Trophoblast cell (in vitro differentiated cells and primary cell): Measurements from ENCODE around the gene NDUFB5.

Experiments
- DNase-seq, 2 donors: peaks; one replicate each; pipeline ENCODE4 v3.0.0-alpha.2; 2016
- H2AFZ ChIP-seq: 2 replicates; pipeline ENCODE4 v1.6.1; 2013; ENCODE audit warnings: low read length, moderate library complexity, mild to moderate bottlenecking; ENCODE audit not compliant: insufficient read depth, poor library complexity
- H2AK5ac ChIP-seq: 2 replicates; pipeline ENCODE4 v1.6.1; 2013; ENCODE audit warnings: mild to moderate bottlenecking, low read length
- H2BK120ac ChIP-seq: 2 replicates; pipeline ENCODE4 v1.6.1; 2013; ENCODE audit warnings: low read length, mild to moderate bottlenecking, moderate library complexity; ENCODE audit not compliant: insufficient read depth, poor library complexity
- H2BK12ac ChIP-seq: 2 replicates; pipeline ENCODE4 v1.6.1; 2013; ENCODE audit warnings: mild to moderate bottlenecking, low read length, moderate library complexity
- H2BK5ac ChIP-seq: 2 replicates; pipeline ENCODE4 v1.6.1; 2013; ENCODE audit warnings: low read length, low read depth, moderate library complexity, mild to moderate bottlenecking; ENCODE audit not compliant: poor library complexity
- H3K14ac ChIP-seq: 2 replicates; pipeline ENCODE4 v1.6.1; 2013; ENCODE audit warnings: mild to moderate bottlenecking, low read length
- H3K18ac ChIP-seq: 2 replicates; pipeline ENCODE4 v1.6.1; 2013; ENCODE audit warnings: mild to moderate bottlenecking, low read length
- H3K23ac ChIP-seq: 2 replicates; pipeline ENCODE4 v1.6.1; 2013; ENCODE audit warnings: low read length
- H3K27ac ChIP-seq: 2 replicates; pipeline ENCODE4 v1.5.1; 2013; ENCODE audit warnings: low read depth, mild to moderate bottlenecking, inconsistent platforms, low read length, moderate library complexity
- H3K27me3 ChIP-seq: 2 replicates; pipeline ENCODE4 v1.6.1; 2013; ENCODE audit warnings: inconsistent platforms, mild to moderate bottlenecking, low read length, moderate library complexity; ENCODE audit not compliant: insufficient read depth
- H3K36me3 ChIP-seq, 2 experiments: 1 replicate in 1 of 2; 2 replicates in 1 of 2; pipeline ENCODE4 v1.6.1; 2013; ENCODE audit warnings: low read length in 2 of 2, mild to moderate bottlenecking in 2 of 2, moderate library complexity in 1 of 2; ENCODE audit not compliant: insufficient read depth in 2 of 2, control insufficient read depth in 1 of 2
- H3K4ac ChIP-seq: 2 replicates; pipeline ENCODE4 v1.6.1; 2013; ENCODE audit warnings: low read depth, mild to moderate bottlenecking, low read length, moderate library complexity
- H3K4me1 ChIP-seq, 2 experiments: 1 replicate in 1 of 2; 2 replicates in 1 of 2; pipeline ENCODE4 v1.6.1; 2013; ENCODE audit warnings: low read length in 2 of 2, mild to moderate bottlenecking in 2 of 2, moderate library complexity in 1 of 2; ENCODE audit not compliant: insufficient read depth in 2 of 2, control insufficient read depth in 1 of 2
- H3K4me2 ChIP-seq: 2 replicates; pipeline ENCODE4 v1.6.1; 2013; ENCODE audit warnings: inconsistent platforms, mild to moderate bottlenecking, low read length, moderate library complexity
- H3K4me3 ChIP-seq: 2 replicates; pipeline ENCODE4 v1.5.1; 2013; ENCODE audit warnings: mild to moderate bottlenecking, low read depth, low read length, inconsistent platforms
- H3K79me1 ChIP-seq: one replicate; pipeline ENCODE4 v1.6.1; 2013; ENCODE audit warnings: low read length
- H3K79me2 ChIP-seq: 2 replicates; pipeline ENCODE4 v1.6.1; 2013; ENCODE audit warnings: low read length, mild to moderate bottlenecking; ENCODE audit not compliant: control insufficient read depth, insufficient read depth, poor library complexity
- H3K9ac ChIP-seq: 2 replicates; pipeline ENCODE4 v1.6.1; 2013; ENCODE audit warnings: mild to moderate bottlenecking, low read length
- H3K9me3 ChIP-seq: 2 replicates; pipeline ENCODE4 v1.6.1; 2013; ENCODE audit warnings: low read depth, mild to moderate bottlenecking, control low read depth, inconsistent platforms, low read length; ENCODE audit not compliant: insufficient read depth
- H4K12ac ChIP-seq: 2 replicates; pipeline ENCODE4 v1.6.1; 2013; ENCODE audit warnings: low read depth, mild to moderate bottlenecking, low read length, moderate library complexity
- H4K8ac ChIP-seq: 2 replicates; pipeline ENCODE4 v1.6.1; 2013; ENCODE audit warnings: low read depth, mild to moderate bottlenecking, low read length, moderate library complexity
- H4K91ac ChIP-seq: one replicate; pipeline ENCODE4 v1.6.1; 2013; ENCODE audit warnings: low read depth, mild to moderate bottlenecking, low read length, moderate library complexity
- WGBS: extraction: QIAGEN DNeasy Blood & Tissue Kit; methylation state at CpG from one replicate; pipeline ENCODE4 v1.1.7; 2013; ENCODE audit warnings: missing lambda C conversion rate; ENCODE audit not compliant: insufficient read length, insufficient coverage; ENCODE audit errors: extremely low coverage; 5-methylcytosine and 5-hydroxymethylcytosine counted together

NDUFB5 gene

DNA sequence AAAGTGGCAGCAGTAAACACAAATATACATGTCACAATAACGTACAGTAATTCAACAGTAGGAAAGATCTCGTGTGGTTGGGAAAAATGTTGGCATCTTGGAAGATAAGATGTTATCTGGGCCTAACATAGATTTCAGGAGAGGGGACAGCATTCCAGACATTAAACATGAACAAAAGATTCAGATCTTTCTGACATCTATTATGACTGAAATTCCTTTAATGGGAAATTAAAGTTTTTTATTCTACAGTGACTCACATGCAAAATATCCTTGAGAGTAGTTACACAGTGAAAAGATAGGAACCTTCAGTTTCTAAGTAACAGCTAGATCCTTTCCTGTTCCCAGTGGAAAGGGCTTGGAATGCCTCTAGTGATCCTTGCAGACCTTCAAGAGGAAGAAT is 9.2 kb downstream of the NDUFB5 start:
- Histone ChIP-seq H3K79me1 (no peaks in the 10 kb centered on the region), H4K8ac (no peak overlapping the region), H3K9ac (no peak overlapping the region), H3K27me3 (no peaks in the 10 kb centered on the region), H2BK120ac (no peak overlapping the region), H3K79me2 (no peaks in the 10 kb centered on the region), H3K23ac (no peak overlapping the region), H3K4me2 (no peak overlapping the region), H3K14ac (no peak overlapping the region), H3K4me3 (no peak overlapping the region), H4K12ac (no peak overlapping the region), H2AK5ac (no peak overlapping the region), H3K36me3 (peaks cover 6% of the 10 kb centered on the region in 2 experiments), H3K18ac (no peak overlapping the region), H3K4ac (no peak overlapping the region), H3K9me3 (no peaks in the 10 kb centered on the region), H2AFZ (no peak overlapping the region), H2BK5ac (no peak overlapping the region), H4K91ac (no peak overlapping the region), H3K4me1 (no peaks in the 10 kb centered on the region), H3K27ac (no peak overlapping the region), H2BK12ac (no peak overlapping the region)
- DNase-seq, result peak; percentile 60 to 92
- WGBS, result no CpG with 5 or more reads among the region's 2 CpGs

DNA sequence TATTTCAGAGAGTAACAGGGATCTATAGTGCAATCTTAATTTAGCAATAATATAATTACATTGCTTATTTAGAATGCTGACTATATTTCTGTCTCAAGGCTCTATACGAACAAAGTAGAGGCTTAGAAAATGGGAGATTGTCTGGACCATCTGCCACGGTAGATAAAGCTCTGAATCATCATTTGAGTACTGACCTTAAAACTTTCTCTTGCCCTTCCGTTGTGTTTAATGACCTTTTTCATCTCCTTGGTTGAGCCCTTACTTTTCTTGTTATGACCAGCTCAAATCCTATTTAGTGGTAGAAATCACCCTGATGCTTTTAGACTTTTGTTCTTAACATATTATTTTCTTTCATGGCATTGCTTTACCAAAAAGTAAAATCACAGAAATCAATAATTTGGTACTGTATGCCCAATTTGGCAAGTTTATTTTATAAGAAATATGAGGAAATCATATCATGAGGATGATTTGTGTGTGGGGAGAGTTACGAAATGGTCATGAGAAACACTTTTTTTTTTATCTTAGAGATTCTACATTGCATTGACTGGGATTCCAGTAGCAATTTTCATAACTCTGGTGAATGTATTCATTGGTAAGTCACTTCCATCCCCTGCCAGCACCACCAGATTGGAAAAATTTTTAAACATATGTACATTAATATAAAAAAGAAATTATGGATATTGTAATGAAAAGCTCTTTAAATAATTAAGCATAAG is 11.0 kb downstream of the NDUFB5 start:
- H3K4me1 ChIP-seq, result no peaks in the 10 kb centered on the region
- no peak overlapping the region for H4K8ac ChIP-seq
- no peaks in the 10 kb centered on the region for H3K9me3 ChIP-seq
- H3K27me3 ChIP-seq, result no peaks in the 10 kb centered on the region
- H3K79me1 ChIP-seq, result no peaks in the 10 kb centered on the region
- no peak overlapping the region for H3K4ac ChIP-seq
- no peak overlapping the region for H3K23ac ChIP-seq
- no peak overlapping the region for H2AFZ ChIP-seq
- H3K79me2 ChIP-seq, result no peaks in the 10 kb centered on the region
- no CpG with 5 or more reads among the region's 4 CpGs for WGBS
- H3K27ac ChIP-seq, result no peak overlapping the region
- no peak overlapping the region for H3K4me2 ChIP-seq
- H4K91ac ChIP-seq, result no peak overlapping the region
- peaks cover 6% of the 10 kb centered on the region in 2 experiments for H3K36me3 ChIP-seq
- no peak for DNase-seq
- no peak overlapping the region for H2BK12ac ChIP-seq
- H2AK5ac ChIP-seq, result no peak overlapping the region
- H4K12ac ChIP-seq, result no peak overlapping the region
- no peak overlapping the region for H3K18ac ChIP-seq
- H2BK120ac ChIP-seq, result no peak overlapping the region
- H3K9ac ChIP-seq, result no peak overlapping the region
- no peak overlapping the region for H3K14ac ChIP-seq
- H2BK5ac ChIP-seq, result no peak overlapping the region
- no peak overlapping the region for H3K4me3 ChIP-seq

DNA sequence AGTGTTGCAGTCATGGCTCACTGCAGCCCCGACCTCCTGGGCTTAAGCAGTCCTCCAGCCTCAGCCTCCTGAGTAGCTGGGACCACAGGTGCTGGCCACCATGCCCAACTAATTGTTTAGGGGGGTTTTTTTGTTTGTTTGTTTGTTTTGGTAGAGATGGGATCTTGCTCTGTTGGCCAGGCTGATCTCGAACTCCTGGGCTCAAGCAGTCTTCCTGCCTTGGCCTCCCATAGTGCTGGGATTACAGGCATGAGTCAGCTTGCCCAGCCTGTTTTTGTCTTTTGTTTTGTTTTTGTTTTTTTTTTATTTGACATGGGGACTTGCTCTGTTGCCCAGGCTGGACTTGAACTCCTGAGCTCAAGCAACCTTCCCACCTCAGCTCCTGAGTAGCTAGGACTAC is 17.4 kb downstream of the NDUFB5 start:
- H3K4me1 ChIP-seq, result no peaks in the 10 kb centered on the region
- no peak overlapping the region for H2AK5ac ChIP-seq
- no peak overlapping the region for H3K4me3 ChIP-seq
- H3K79me2 ChIP-seq, result no peaks in the 10 kb centered on the region
- H2BK5ac ChIP-seq, result no peak overlapping the region
- H3K79me1 ChIP-seq, result no peaks in the 10 kb centered on the region
- H3K14ac ChIP-seq, result no peak overlapping the region
- no peak overlapping the region for H3K4ac ChIP-seq
- H4K8ac ChIP-seq, result no peak overlapping the region
- H3K9me3 ChIP-seq, result no peaks in the 10 kb centered on the region
- H3K36me3 ChIP-seq, result peaks cover 16% of the 10 kb centered on the region in 2 experiments
- H3K9ac ChIP-seq, result no peak overlapping the region
- no peak overlapping the region for H3K18ac ChIP-seq
- no peak overlapping the region for H3K4me2 ChIP-seq
- no peak overlapping the region for H2BK120ac ChIP-seq
- H3K27ac ChIP-seq, result no peak overlapping the region
- H4K12ac ChIP-seq, result peak overlapping the region; percentile 54
- DNase-seq, result no peak
- H4K91ac ChIP-seq, result no peak overlapping the region
- H3K27me3 ChIP-seq, result no peaks in the 10 kb centered on the region
- no peak overlapping the region for H3K23ac ChIP-seq
- no peak overlapping the region for H2AFZ ChIP-seq
- no peak overlapping the region for H2BK12ac ChIP-seq
- WGBS, result no CpG with 5 or more reads among the region's 2 CpGs

DNA sequence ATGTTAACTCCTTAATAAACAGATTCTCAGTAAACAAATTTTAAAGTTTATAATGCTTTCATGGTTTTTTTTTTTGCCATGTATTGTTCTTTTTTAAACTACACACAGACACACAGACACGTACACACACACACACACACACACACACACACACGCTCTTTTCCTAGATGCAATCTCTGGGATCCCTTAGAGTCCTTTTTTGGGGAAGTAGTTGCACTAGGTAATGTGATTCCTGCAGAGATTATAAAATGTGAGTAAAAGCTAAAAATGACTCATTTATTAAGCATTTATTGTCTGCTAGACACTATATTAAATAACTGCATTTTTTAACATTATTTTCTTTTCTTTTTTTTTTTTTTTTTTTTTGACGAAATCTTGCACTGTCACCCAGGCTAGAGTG is 19.9 kb downstream of the NDUFB5 start:
- Histone ChIP-seq H3K27me3 (no peaks in the 10 kb centered on the region), H3K4me2 (no peak overlapping the region), H2AFZ (no peak overlapping the region), H4K12ac (no peak overlapping the region), H4K91ac (no peak overlapping the region), H3K9me3 (no peaks in the 10 kb centered on the region), H2BK5ac (no peak overlapping the region), H2BK120ac (no peak overlapping the region), H3K4me3 (no peak overlapping the region), H3K79me1 (no peaks in the 10 kb centered on the region), H3K18ac (no peak overlapping the region), H3K79me2 (no peaks in the 10 kb centered on the region), H3K23ac (no peak overlapping the region), H3K9ac (no peak overlapping the region), H3K4me1 (no peaks in the 10 kb centered on the region), H2BK12ac (no peak overlapping the region), H2AK5ac (no peak overlapping the region), H3K36me3 (peaks cover 11 to 12% of the 10 kb centered on the region in 2 experiments), H3K27ac (no peak overlapping the region), H3K14ac (no peak overlapping the region), H4K8ac (no peak overlapping the region), H3K4ac (no peak overlapping the region)
- DNase-seq, result no peak
- no CpG with 5 or more reads among the region's 3 CpGs for WGBS
